Retina (tissue), 1 donor: Measurements from ENCODE around the gene NTMT1.
"Not testable (repeated sequence)": the region's sequence is repeated elsewhere in the genome, so short reads cannot be mapped to it uniquely, and the experiment has no call there.

Experiments used
- DNase-seq: peaks from one replicate; pipeline ENCODE4 v3.0.0-alpha.2; 2016

The NTMT1 gene, protein sequence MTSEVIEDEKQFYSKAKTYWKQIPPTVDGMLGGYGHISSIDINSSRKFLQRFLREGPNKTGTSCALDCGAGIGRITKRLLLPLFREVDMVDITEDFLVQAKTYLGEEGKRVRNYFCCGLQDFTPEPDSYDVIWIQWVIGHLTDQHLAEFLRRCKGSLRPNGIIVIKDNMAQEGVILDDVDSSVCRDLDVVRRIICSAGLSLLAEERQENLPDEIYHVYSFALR

DNA sequence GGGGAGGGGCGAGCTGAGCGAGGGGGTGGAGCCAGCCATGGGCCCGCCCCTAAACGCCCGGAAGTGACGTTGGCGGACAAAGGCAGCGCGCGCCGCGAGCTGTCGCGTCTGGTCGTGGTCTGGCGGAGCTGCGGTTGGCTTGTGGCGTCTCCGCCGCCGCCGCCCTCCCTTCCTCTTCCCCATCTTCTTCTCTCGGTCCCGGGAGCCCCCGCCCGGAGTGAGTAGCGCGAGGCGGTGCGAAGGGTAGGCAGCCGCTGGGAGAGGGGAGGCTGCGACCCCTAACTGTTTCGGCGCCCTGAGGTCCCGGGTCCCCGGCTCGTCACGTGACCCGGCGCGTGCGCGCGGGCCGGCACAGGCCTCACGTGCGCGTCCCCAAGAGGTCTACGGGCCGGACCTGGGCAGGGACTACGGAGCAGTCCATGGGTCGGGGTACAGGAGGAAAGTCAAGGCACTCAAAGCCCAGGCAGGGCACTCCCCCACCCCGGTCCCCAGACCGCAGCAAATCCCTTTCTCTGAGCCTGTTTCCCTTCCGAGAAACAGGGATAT lies at the start of gene NTMT1:
TSS of gene NTMT1 (plus strand) at position 85 of the 546 bp plus-strand sequence. CDS start 6,541 bp downstream, outside the sequence.
- DNase-seq: peak; percentile 98

DNA sequence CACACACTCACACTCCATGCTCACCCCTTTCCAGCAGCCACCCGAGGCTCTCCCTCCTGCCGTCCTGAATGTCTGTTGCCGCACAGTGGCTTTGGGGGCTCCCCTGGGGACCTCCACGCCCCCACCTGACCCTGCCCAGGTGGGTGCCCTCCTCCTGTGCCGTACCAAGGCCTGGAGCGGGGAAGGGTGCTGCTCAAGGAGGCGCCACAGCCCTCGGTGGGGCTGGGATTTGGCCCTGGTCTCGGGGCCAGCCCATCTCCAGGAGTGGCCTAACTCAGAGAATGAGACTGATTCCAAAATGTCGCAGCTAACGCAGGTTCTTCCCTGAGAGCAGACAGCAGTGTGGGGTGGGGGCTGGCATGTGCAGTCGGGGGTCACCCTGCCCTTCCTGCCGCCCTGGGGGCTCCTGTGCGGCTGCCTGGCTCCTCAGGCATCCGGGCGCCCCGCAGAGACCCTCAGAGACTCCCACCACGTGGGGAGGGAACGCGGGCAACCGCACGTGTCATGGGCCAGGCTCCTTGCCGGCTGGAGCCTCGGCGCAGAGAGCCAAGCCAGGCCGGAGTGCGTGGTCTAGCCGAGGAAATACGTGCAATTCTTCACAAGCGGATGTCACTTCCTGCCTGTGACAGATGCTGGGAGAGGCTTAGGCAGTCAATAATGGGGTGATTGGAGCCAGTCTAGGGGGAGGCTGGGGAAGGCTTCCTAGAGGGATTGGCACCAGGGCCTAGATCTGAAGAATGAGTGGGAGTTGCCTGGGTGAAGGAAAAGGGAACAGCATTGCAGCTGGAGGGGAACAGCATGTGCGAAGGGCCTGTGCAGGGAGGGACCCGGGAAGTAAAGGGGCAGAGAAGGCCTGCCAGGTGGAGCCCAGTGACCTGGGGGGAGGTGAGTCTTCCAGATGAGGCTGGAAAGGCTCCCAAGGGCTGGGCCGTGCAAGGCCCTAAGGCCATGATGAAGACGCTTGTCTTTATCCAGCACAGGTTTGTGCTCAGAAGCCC lies 49.1 kb upstream of the NTMT1 start:
- DNase-seq: no peak

DNA sequence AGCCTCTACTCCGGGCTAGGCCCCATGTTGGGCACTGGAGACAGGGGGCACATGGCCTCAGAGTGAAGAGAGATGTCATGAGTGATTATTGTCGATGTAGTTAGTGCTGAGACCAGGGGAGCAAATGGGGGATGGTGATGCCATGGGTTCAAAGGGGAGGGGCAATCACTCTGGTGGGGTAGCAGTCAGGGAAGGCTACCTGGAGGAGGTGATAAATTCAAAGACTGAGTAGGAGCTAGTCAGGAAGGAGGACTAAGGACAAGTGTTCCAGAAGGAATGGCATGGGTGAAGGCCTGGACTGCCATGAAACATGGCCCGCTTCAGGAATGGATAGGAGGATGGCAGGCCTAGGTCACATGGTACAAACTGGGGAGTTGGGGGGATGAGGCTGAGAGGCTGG lies 46.7 kb upstream of the NTMT1 start:
- DNase-seq: no peak

DNA sequence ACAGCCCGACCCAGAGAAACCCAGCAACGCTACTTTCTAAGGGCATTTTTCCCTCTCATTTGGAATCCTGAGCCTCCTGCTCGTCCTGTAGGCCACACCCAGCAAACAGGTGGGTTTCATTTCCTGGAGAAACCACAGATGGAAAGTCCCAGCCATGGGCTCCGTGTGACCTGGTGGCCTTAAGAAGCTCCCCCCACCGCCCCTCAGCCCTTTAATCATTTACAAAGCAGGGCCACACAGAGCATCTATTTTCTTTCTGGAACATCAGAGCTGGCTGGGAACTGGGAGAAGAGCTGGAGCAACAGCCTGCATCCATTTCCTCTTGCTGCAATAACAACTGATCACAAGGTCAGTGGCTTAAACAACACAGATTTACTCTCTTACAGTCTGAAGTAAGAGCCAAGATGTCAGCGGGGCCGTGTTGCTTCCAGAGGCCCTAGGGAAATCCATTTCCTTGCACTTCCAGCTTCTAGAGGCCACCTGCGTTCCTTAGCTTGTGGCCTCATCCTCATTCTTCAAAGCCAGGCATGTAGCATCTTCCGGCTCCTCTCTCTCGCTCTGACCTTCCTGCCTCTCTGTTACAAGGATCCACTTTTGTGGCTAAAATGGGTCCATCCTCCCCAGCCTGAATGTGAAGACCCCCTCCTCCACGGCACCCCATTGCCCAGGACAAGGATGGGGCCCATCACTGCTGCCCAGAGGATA lies 45.6 kb upstream of the NTMT1 start:
- no peak for DNase-seq

DNA sequence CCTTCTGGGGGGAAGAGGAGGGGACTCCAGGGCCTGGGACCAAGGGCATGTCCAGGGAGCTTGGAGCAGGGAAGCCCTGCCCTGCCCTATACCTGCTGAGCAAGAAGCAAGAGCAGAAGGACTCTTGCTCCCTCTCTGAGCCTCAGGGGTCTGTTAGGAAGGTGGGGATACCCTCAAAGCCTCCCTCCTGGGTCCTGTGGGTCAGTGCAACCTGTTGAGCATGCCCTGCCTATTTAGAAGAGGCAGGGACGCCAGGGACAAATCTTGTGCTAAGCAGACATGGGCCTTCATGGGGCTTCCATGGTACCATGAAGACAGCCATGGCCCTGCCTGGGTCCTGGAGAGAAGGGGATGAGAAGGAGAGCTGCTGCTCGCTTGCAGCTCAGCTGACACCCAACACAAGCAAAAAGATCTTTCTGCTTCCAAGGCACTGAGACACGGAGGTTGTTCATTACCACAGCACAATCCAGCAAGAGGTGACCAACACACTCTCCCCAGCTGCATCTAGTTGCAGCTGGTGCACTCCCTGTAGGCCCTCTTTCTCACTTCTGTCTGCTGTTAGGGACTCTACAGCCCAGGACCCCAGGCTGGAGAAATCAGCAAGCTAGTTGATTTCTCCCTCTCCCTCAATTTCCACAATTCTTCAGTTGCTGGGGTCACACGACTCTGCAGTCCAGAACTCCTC lies 44.3 kb upstream of the NTMT1 start:
- DNase-seq: no peak

DNA sequence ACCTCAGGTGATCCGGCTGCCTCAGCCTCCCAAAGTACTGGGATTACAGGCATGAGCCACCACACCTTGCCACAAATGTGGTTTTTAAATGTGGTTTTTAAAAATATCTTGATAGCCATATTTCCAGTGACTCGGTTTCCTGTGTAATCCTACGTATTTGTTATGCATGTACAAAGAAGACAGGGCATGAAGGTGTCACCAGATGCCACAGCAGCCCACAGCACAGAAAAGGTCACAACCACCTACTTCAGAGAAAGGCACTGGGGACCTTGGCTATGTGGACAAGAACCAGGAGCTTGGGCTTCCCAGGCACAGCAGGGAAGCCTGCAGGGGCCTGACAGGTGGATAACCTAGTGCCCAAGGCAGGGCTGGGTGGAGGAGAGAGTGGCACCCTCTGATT lies 43.1 kb upstream of the NTMT1 start:
- DNase-seq: no peak

DNA sequence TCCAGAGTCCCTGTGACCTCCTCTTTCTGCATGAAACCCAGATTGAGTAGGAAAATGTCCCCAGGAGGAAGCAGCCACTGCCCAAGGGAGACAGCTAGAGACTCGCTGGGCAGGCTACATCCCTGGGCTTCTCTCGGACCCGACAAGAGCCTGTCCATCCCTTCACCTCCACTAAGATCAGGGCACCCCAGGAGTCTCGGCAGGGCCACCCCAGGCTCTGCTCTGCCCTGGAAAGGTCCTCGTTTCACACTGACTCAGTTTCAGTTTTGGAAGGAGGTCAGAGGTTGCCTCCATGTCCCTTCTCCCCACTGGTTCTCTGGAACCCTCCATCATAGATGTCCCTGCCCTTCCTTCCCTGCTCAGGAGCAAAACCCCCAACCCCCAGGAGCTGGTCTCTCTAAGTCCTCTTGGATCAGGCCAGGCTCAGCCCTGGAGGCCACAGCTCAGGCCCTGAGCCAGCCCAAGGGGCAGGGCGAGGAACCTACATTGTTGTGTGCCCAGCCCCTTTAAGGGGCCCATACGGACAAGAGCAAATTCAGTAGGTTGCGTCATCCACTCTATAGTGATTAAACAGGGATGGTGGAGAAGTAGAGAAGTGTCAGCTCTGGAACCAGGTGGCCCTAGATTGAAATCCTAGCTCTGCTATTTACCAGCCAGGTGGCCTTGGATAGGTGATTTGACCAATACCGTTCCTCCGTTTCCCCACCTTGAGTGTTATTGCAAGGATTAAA lies 42.5 kb upstream of the NTMT1 start:
- no peak for DNase-seq

DNA sequence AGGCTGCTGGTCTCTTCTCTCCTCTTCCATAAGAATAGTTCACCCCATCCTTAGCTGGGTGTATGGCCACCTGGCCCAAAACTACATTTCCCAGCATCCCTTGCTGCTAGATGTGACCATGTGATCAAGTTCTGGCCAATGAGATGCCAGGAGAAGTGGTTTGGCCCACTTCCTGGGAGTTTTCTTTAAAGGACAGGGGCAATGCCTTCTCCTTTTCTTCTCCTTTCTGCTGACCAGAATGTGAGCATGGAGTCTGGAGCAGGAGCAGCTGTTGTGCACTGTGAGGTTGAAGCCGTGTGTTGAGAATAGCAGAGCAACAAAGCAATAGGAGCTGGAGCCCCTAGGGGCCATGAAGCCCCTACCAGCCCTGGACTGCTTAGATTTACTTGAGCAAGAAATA lies 41.8 kb upstream of the NTMT1 start:
- peak; percentile 73 for DNase-seq

DNA sequence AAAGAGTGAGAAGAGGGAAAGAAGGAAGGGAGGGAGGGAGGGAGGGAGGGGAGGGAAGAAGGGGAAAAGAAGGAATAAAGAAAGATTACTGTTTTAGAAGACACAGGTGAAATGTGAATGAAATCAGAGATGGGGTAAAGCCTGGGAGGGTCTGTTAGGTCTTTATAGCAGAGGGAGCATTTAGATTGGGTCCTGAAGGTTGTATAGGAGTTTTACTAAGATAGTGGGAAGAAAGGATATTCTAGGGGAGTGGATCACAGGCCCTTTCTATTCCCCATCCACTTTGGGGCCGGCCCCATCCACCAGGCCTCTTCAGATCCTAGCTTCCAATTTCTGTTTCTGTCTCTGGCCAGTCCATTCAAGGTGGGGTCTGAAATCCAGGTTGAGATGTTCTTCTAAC lies 40.6 kb upstream of the NTMT1 start:
- DNase-seq: no peak

DNA sequence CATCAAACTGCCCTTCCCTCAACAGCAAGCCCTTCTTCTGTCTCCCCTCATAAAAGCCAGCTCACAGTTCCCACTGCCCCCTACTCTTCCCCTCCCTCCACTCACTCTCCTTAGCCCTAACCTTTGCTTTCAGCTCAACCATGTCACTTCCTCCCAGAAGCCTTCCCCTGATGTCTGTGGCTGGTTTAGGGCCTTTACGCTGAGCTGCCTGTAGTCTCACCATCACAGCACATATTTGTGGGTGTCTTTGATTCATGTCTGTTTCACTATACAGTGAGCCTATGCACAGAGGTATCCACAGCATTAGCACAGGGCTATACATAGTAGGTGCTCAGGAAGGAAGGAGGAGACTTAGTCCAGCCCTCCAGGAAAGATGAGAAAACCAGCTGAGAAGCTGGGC lies 39.7 kb upstream of the NTMT1 start:
- DNase-seq: no peak

DNA sequence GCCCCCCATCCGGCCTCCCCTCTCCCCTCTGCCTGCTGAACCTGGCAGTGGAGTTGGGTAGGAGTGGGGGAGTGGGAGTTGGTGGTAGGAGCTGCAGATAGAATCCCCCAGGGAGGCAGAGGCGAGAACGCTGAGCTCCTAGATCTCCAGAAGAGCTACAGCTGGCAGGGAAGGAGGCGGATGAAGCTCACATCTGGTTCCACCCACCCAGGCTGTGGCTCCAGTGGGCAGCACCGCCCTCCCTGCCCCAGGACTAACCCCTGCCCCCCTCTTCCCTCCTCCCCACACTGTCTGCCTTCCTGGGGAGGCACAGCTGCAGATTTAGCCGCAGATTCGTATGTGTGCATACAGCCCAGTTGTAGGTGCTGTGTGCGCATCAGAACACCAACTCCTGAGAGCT lies 39.3 kb upstream of the NTMT1 start:
- no peak for DNase-seq

DNA sequence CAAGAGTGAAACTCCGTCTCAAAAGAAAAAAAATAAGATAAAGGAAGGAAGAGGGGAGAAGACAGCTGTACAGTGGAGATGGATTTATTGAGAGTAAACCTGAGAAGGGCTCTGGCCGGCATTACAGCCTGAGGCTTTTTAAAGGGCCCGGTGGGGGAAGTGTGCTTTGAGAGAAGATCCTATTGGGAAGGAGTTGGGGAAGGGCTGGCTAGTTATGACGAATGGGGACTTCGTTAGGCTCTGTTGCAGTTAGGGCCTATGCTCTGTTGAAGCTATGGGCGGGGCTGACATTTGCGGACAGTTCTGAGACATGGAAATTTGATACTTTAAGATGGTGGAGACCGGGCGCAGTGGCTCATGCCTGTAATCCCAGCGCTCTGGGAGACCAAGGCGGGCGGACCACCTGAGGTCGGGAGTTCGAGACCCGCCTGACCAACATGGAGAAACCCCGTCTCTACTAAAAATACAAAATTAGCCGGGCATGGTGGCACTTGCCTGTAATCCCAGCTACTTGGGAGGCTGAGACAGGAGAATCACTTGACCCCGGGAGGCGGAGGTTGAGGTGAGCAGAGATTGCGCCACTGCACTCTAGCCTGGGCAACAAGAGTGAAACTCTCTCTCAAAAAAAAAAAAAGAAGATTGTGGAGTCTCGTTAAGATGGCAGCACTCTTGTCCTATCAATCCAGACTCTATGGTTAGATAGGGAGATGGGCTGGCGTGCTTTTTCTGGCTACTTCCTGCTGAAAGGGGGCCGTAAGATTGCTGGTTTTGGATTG lies 38.3 kb upstream of the NTMT1 start:
- no peak for DNase-seq

DNA sequence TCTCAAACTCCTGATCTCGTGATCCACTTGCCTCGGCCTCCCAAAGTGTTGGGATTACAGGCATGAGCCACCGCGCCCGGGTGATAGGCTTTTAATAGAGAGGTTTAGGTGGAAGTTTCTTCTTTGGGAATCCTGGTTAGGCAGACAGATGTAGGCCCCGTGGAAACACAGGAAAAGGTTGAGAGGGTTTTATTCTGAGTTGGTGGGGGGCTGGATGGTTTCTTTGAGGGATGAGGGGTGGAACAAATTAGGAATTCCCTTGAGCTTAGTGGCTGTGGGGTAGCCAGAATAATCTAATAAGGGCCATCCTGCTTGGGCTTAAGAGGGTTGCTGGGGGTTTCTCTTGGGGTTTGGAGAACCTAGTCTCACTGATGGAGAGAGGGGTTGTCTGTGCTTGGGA lies 35.5 kb upstream of the NTMT1 start:
- DNase-seq: no peak

DNA sequence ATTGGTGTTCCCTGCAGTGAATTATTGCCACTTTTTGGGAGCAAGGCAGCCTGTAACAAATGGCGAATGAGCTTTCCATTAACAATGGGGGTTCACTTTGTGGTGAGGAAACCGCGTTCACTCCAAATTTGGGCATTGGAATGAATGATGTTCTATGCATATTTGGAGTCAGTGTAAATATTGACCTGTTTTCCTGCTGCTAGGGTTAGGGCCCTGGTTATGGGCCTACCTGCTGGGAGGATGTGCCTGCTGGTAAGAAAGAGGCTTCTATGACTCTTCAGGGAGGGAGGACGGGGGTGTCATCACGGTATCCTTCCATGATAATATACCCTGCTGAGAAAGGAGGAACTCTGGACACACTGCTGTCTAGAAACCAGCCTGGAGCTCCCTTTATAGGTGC lies 34.0 kb upstream of the NTMT1 start:
- DNase-seq: no peak

DNA sequence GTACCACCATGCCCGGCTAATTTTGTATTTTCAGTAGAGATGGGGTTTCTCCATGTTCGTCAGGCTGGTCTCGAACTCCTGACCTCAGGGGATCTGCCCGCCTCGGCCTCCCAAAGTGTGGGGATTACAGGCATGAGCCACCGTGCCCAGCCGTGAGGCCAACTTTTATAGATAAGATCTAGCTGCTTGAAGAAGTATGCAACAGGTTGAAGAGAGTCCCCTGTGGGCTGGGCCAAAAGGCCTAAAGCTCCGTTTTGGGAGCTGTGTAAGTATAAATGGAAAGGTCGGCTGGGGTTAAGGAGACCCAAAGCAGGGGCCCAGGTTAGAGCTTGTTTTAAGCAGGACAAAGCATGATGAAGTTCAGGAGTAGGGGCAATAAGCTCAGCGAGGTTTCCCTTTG lies 33.2 kb upstream of the NTMT1 start:
- DNase-seq: not testable (repeated sequence)

DNA sequence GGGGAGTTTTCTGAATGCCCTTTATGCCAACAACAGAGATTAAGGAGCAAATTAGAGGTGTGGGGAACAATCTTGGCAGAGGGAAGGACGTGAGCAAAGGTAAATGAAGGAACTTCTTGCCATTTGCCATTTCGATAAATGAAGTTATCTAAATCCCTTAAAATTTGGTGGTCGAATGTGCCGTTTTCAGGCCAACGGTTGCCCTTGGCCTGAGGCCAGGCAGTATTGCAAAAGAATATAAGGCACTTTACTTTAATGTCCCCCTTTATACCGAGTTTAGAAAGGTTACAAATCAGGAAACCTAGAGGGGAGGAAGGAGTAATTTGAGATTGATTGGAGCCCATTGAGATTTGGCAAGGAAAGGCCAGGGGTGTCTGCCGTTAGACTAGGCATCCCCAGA lies 31.3 kb upstream of the NTMT1 start:
- no peak for DNase-seq

DNA sequence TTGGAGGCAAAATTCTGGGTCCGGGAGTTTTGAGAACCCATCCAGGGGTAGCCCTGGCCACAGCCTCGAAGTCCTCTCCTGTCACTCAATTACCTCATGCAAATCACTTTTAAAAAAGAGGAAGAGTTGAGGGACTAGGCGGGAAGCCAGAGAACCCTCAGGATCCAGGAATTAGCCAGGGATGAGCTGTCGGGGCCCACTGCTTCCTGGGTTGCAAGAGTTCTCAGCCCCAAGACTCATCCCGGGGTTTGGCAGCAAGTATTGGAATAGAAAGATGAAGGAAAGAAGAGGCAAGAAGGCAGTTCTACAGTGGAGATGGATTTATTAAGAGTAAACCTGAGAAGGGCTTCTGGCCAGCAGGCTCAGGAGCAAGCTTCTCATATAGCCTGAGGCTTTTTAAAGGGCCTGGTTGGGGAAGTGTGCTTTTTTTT lies 30.6 kb upstream of the NTMT1 start:
- DNase-seq: no peak

DNA sequence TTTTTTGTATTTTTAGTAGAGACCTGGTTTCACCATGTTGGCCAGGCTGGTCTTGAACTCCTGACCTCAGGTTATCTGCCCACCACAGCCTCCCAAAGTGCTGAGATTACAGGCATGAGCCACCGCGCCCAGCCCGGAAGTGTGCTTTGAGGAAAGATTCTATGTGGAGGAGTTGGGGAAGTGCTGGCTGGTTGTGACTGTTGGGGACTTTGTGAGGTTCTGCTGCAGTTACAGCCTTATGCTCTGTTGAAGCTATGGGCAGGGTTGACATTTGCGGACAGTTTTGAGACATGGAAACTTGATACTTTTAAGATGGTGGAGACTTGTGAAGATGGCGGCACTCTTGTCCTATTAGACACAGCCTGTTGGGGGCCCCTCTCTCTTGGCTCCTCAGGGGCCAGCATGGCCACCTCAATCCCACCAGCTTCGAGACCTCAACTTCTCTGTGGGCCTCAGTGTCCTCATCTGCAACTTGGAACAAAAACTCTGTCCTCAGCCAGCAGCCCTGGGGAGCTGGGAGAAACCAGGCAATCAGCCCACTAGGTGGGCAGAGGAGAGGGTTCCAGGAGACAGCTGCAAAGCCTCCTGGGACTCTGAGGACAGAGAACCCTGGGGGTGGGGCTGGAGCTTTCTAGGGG lies 29.9 kb upstream of the NTMT1 start:
- no peak for DNase-seq

DNA sequence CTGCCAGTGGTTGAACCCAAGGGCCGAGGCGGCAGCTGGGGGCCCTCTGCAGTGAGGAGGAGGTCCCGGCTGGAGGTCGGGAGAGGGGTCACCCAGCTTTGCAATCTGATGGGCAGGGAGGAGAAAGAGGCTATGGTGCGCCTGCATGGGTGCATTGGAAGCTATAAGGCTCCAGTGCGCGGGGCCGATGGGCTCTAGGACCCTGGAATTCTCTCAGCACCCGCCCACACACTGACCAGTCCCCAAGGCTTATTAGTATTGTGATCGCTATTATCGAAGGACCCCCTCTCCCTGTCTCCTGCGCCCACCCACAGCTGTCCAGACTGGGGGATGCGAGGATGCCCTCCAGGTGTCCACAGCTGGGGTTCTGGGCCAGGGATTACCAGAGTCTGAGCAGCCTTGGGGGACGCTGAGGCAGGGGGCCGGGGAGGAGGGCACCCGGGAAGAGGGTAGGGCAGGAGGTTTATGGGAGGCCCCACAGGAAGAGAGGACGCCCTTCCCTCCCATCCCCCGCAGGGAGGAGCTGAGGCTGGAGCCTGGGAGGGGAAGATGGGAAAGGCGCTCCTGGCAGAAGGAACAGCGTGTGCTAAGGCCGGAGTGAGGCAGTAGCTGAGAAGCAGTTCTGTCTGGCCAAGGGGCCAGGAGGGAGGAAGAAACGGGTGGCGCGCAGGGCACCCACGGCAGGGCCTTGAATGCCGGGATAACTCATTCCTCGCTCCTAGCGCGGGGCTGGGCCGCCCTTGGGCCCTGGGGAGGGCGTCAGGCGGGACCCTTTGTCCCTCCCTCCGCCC lies 29.2 kb upstream of the NTMT1 start:
- DNase-seq: peak; percentile 85
